VCaP (cell line): ENCODE results near the gene RPP25L.

Experiments
- H3K27ac ChIP-seq: fragments of 450-650 bp; 2 replicates; pipeline ENCODE4 v1.5.1; 2017
- CTCF ChIP-seq: fragments of 450-650 bp; conservative IDR thresholded peaks from 2 replicates; pipeline ENCODE4 v1.5.1; 2017; ENCODE audit warnings: mild to moderate bottlenecking, moderate library complexity

RPP25L gene

DNA sequence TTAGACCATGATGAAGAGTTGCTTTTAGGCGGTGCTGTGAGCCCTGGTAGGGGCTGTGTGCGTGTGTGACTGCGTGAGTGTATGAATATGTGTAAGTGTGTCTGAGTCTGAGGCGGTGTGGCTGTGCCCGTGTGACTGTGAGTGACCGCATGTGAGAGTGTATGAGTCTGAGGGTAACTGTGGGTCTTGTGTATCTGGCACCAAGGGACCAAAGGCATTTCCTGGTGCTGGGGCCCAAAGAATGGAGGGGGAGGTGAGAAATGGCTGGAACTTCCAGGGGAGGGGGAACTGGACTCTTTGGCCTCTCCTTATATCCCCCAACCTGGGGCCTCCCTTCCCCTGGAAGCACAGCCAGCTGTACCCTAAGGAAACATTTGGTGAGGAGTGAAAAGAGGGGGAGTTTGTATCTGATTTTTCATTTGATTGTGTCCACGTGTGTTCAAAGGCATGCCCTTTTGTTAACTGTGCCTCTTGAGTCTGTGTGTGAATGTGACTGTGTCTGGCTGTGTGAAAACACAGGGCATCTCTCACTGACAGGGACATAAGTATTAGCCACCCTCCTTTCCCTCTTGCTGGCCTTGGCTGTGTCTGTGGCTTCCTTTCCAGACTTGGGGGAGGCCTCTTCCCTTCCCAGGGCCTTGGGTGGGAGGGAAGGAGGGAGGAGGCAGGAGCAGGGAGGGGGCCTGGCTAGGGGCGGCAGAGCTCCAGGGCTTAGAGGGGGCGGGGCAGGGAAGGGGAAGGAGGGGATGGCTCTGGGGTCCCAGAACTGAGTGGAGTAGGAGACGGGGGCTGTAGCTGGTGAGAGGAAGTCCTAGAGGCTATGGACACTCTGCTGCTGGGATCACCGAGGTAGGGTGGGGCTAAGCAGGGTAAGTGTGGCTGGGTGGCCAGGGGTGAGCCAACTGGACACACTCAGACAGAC is 41.5 kb upstream of the RPP25L start:
- TF ChIP-seq CTCF, result no peak
- peak overlapping the region; percentile 76; the same call in 1 of the 2 replicates for H3K27ac ChIP-seq

DNA sequence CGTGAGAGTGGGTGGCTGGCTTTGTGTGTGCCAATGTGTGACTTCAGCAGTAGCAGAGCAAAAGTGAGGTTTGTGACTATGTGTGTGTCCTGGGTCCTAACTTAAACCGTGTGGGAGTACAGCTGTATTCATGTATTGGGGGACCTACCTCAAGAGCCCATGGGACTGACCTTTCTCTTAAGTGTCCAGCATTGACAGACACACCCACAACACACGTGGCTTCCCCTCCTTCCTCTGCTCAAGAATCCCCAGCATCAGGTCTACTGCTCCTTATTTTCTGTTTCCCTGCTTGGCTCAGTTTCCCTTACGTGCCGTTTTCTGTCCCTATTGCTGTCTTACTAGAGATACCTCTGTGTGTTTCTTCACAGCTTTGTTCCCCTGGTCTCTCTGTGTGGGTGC is 40.7 kb upstream of the RPP25L start:
- H3K27ac ChIP-seq, result peak overlapping the region; percentile 76
- TF ChIP-seq CTCF, result no peak

- peak within 1 kb of the TSS; percentile 76 for H3K27ac ChIP-seq
- no peak for TF ChIP-seq CTCF
Observed at GRCh38 chr9:34651876-34652601, 40.1 kb upstream of the RPP25L start, which contains the start of gene IL11RA. IL11RA (plus strand) TSS chr9:34652185; CDS start chr9:34655218, 3,033 bp downstream.

- peak overlapping the region; percentile 76 for H3K27ac ChIP-seq
- TF ChIP-seq CTCF, result no peak
Observed at GRCh38 chr9:34651321-34651720, 39.4 kb upstream of the RPP25L start.

- peak overlapping the region; percentile 76 for H3K27ac ChIP-seq
- TF ChIP-seq CTCF, result no peak
Observed at GRCh38 chr9:34650816-34651215, 38.9 kb upstream of the RPP25L start.

DNA sequence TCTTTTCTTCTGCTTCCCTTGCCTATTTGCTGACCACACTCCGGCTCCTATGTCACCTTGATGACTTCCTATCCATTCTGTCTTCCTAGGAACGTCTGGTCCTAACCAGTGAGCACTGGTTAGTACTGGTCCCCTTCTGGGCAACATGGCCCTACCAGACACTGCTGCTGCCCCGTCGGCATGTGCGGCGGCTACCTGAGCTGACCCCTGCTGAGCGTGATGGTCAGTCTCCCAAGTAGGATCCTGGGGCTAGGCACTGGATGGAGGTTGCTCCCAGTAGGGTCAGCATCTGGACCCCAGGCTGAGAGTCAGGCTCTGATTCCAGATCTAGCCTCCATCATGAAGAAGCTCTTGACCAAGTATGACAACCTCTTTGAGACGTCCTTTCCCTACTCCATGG is 36.8 kb upstream of the RPP25L start:
- no peak for TF ChIP-seq CTCF
- H3K27ac ChIP-seq, result peak overlapping the region; percentile 95; the same call in 1 of the 2 replicates

DNA sequence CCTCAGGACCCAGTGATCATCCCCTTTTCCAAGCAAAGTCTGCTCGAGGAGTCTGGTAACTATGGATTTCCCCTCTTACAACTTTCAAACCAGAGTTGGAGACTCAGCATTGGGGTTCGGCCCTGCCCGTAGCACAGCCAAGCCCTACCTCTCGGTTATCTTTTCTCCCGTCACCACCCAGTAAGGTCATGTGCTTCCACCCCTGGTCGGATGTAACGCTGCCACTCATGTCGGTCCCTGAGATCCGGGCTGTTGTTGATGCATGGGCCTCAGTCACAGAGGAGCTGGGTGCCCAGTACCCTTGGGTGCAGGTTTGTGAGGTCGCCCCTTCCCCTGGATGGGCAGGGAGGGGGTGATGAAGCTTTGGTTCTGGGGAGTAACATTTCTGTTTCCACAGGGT is 35.8 kb upstream of the RPP25L start:
- TF ChIP-seq CTCF, result no peak
- peak overlapping the region; percentile 95 for H3K27ac ChIP-seq
